Measurements from ENCODE around the gene GJA9.

DNA sequence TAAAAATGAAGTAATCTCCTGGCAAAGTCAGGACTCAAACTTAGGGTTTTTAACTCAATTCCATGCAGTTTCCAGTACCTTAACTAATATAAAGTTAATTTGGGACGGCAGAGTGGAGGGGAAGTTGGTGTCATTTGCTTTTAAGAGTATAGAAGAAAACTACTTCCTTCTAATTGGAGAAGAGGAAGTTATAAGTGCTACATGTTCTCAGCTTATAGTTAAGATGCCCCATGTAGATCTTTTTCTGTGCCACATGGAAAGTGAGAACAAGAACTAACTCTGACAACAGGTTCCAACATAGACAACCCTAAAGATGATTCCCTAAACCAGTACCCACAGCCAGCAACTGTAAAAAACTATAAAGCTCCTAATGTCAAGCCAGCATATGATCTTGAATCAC lies 33.3 kb downstream of the GJA9 start:
- TF ChIP-seq, protein P1, sequence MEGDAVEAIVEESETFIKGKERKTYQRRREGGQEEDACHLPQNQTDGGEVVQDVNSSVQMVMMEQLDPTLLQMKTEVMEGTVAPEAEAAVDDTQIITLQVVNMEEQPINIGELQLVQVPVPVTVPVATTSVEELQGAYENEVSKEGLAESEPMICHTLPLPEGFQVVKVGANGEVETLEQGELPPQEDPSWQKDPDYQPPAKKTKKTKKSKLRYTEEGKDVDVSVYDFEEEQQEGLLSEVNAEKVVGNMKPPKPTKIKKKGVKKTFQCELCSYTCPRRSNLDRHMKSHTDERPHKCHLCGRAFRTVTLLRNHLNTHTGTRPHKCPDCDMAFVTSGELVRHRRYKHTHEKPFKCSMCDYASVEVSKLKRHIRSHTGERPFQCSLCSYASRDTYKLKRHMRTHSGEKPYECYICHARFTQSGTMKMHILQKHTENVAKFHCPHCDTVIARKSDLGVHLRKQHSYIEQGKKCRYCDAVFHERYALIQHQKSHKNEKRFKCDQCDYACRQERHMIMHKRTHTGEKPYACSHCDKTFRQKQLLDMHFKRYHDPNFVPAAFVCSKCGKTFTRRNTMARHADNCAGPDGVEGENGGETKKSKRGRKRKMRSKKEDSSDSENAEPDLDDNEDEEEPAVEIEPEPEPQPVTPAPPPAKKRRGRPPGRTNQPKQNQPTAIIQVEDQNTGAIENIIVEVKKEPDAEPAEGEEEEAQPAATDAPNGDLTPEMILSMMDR (IDR thresholded peaks at IDR 0.05; ENCODE audit: borderline replicate concordance, extremely low read depth, low read length, poor library complexity, severe bottlenecking): no peak
- TF ChIP-seq EZH2 (IDR thresholded peaks at IDR 0.05; ENCODE audit: borderline replicate concordance, low read depth, low read length, severe bottlenecking): no peak
